Calu3 (cell line): ENCODE results near the gene CNGA1. TPM values are rescaled to one million over a fixed set of nuclear protein-coding genes. Genes with fewer than 3 reads are reported as not detected.

Source experiments
- BruUV-seq: library from RNA; stranded (reverse); fragments of 400-500 nt; replicated peaks from 2 replicates; lab custom pipeline; 2021; lab: Mats Ljungman, UMichigan
- CTCF ChIA-PET: fragments of 300-600 bp; sonication (Branson Sonifier 250); formaldehyde crosslinking; loops from one replicate; lab custom pipeline; 2022; ENCODE audit warnings: antibody characterized with exemption; lab: Charles Lee
- DNase-seq: peaks from one replicate; pipeline ENCODE4 v3.0.0; 2022
- H3K27ac Mint-ChIP-seq: one replicate; pipeline ENCODE4 v1.8.0; 2022; ENCODE audit warnings: mixed read lengths; ENCODE audit not compliant: unreplicated experiment
- H3K27me3 Mint-ChIP-seq: one replicate; pipeline ENCODE4 v1.8.0; 2022; ENCODE audit warnings: mixed read lengths; ENCODE audit not compliant: unreplicated experiment
- H3K36me3 Mint-ChIP-seq: one replicate; pipeline ENCODE4 v1.8.0; 2022; ENCODE audit warnings: mild to moderate bottlenecking, moderate library complexity, mixed read lengths; ENCODE audit not compliant: insufficient read depth, unreplicated experiment
- H3K4me1 Mint-ChIP-seq: one replicate; pipeline ENCODE4 v1.8.0; 2022; ENCODE audit warnings: mild to moderate bottlenecking, low read depth, mixed read lengths; ENCODE audit not compliant: unreplicated experiment
- H3K4me3 Mint-ChIP-seq: one replicate; pipeline ENCODE4 v1.8.0; 2022; ENCODE audit warnings: mild to moderate bottlenecking, low read depth, moderate library complexity, mixed read lengths; ENCODE audit not compliant: unreplicated experiment
- H3K9me3 Mint-ChIP-seq: one replicate; pipeline ENCODE4 v1.8.0; 2022; ENCODE audit warnings: low read depth, mixed read lengths; ENCODE audit not compliant: unreplicated experiment
- CTCF ChIP-seq: fragments of 200-600 bp; IDR thresholded peaks from one replicate; pipeline ENCODE4 v1.8.0; 2022; ENCODE audit warnings: antibody characterized with exemption; ENCODE audit not compliant: unreplicated experiment
- intact Hi-C: fragments of 100-400 bp; cut with micrococcal nuclease; formaldehyde crosslinking; loops from one replicate; pipeline ENCODE4 v1.10.0; 2022; ENCODE audit not compliant: unreplicated experiment
- total RNA-seq: library from RNA; stranded (reverse); gene quantifications from 2 replicates; pipeline ENCODE4 v1.2.3, GENCODE V29; 2022

Gene CNGA1
- total RNA-seq, 1 experiment from 2014 or later, result 2.4 TPM

GRCh38 chr4:48037117-48037462, 20.6 kb upstream of the CNGA1 start:
- Mint-ChIP-seq H3K4me3 (no peak overlapping the region), H3K36me3 (peaks cover 6% of the 10 kb centered on the region), H3K27ac (no peak overlapping the region), H3K9me3 (no peaks in the 10 kb centered on the region), H3K27me3 (no peaks in the 10 kb centered on the region), H3K4me1 (peaks cover 16% of the 10 kb centered on the region)
- CTCF ChIA-PET, result no interaction called here
- intact Hi-C loops, result no loop called here
- no peak for TF ChIP-seq CTCF
- no peak for DNase-seq
- no TSS peak for BruUV-seq

GRCh38 chr4:48035952-48036351, 19.5 kb upstream of the CNGA1 start:
- TF ChIP-seq CTCF, result no peak
- no TSS peak for BruUV-seq
- Mint-ChIP-seq H3K27me3 (no peaks in the 10 kb centered on the region), H3K27ac (no peak overlapping the region), H3K9me3 (no peaks in the 10 kb centered on the region), H3K4me3 (no peak overlapping the region), H3K4me1 (peaks cover 20% of the 10 kb centered on the region), H3K36me3 (peaks cover 6% of the 10 kb centered on the region)
- intact Hi-C loops, result no loop called here
- no peak for DNase-seq
- CTCF ChIA-PET, result interaction anchor here (0.8 kb wide), 1 partner anchor 35 kb away, joined by 3 read pairs; no protein-coding TSS in a partner anchor

GRCh38 chr4:48033825-48034413, 17.4 kb upstream of the CNGA1 start:
- peaks cover 6% of the 10 kb centered on the region for H3K36me3 Mint-ChIP-seq
- CTCF ChIA-PET, result interaction anchor here (0.6 to 0.8 kb wide), 2 partner anchors 38 to 1067 kb away, joined by 3 read pairs; no protein-coding TSS in a partner anchor
- no peak overlapping the region for H3K27ac Mint-ChIP-seq
- DNase-seq, result peak; percentile 47
- peaks cover 20% of the 10 kb centered on the region for H3K4me1 Mint-ChIP-seq
- intact Hi-C loops, result loop anchor here (2.0 to 5.0 kb wide), 2 partner anchors 38 to 47 kb away; no protein-coding TSS in a partner anchor
- peak overlapping the region; percentile 24 for H3K4me3 Mint-ChIP-seq
- no peaks in the 10 kb centered on the region for H3K27me3 Mint-ChIP-seq
- BruUV-seq, result no TSS peak
- TF ChIP-seq CTCF, result peak; percentile 35
- no peaks in the 10 kb centered on the region for H3K9me3 Mint-ChIP-seq

GRCh38 chr4:48033412-48033811, 16.9 kb upstream of the CNGA1 start:
- TF ChIP-seq CTCF, result no peak
- BruUV-seq, result no TSS peak
- Mint-ChIP-seq H3K9me3 (no peaks in the 10 kb centered on the region), H3K27me3 (no peaks in the 10 kb centered on the region), H3K4me3 (peak overlapping the region; percentile 24), H3K27ac (no peak overlapping the region), H3K36me3 (peaks cover 10% of the 10 kb centered on the region), H3K4me1 (peaks cover 20% of the 10 kb centered on the region)
- DNase-seq, result no peak
- CTCF ChIA-PET, result no interaction called here
- intact Hi-C loops, result loop anchor here (2.0 to 5.0 kb wide), 2 partner anchors 39 to 47 kb away; no protein-coding TSS in a partner anchor
